Mucosa of rectum (tissue), 2 donors: ENCODE results near the gene PDK2.

ENCODE experiments used
- H3K27ac ChIP-seq, 2 donors: one replicate each; pipeline ENCODE4 v1.7.0; 2013; ENCODE audit warnings: inconsistent platforms in 2 of 2, low read depth in 2 of 2, low read length in 2 of 2
- H3K27me3 ChIP-seq, 2 donors: one replicate each; pipeline ENCODE4 v1.7.0; 2013; ENCODE audit warnings: low read length in 2 of 2; ENCODE audit not compliant: control insufficient read depth in 2 of 2, insufficient read depth in 2 of 2
- H3K36me3 ChIP-seq, 2 donors: one replicate each; pipeline ENCODE4 v1.7.0; 2013; ENCODE audit warnings: low read length in 2 of 2; ENCODE audit not compliant: control insufficient read depth in 2 of 2, insufficient read depth in 2 of 2
- H3K4me1 ChIP-seq, 2 donors: one replicate each; pipeline ENCODE4 v1.7.0; 2013; ENCODE audit warnings: low read length in 2 of 2, mild to moderate bottlenecking in 1 of 2; ENCODE audit not compliant: control insufficient read depth in 2 of 2, insufficient read depth in 2 of 2
- H3K4me3 ChIP-seq, 2 donors: one replicate each; pipeline ENCODE4 v1.7.0; 2013; ENCODE audit warnings: low read length in 2 of 2
- H3K9ac ChIP-seq, 2 donors: one replicate each; pipeline ENCODE4 v1.7.0; 2013; ENCODE audit warnings: low read length in 2 of 2, low read depth in 1 of 2, mild to moderate bottlenecking in 1 of 2
- H3K9me3 ChIP-seq, 2 donors: one replicate each; pipeline ENCODE4 v1.7.0; 2013; ENCODE audit warnings: low read length in 2 of 2; ENCODE audit not compliant: control insufficient read depth in 2 of 2
- donor health status: healthy.
- donor health status: Normal muscosa, but diverticular disease.

PDK2 gene

DNA sequence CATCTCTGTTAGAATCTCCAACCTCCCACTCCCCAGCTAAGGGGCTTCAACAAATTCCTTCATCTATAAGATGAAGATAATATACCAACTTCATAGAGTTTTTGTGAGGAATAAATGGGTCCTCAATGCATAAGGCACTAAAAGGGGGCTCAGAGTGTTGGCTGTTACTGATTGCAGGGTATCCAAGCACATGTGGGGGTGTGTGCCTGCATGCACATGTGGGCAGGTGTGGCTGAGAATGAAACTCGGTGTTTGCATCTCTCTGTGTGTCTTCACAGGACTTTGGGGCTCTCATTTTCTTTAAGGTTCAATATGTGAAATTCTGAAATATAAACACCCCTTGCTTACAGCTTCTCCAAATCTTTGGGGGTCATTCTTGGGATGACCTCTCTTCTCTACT is 59.5 kb downstream of the PDK2 start:
- Histone ChIP-seq H3K9ac (no peak overlapping the region), H3K4me3 (peak overlapping the region in 1 of 2 donors; percentile 11), H3K27ac (peak overlapping the region in 1 of 2 donors; percentile 25), H3K27me3 (no peaks in the 10 kb centered on the region), H3K9me3 (no peaks in the 10 kb centered on the region), H3K4me1 (peaks cover 16 to 24% of the 10 kb centered on the region in 2 donors), H3K36me3 (no peaks in the 10 kb centered on the region)

GRCh38 chr17:50155115-50155819 is 60.1 kb downstream of the PDK2 start:
- Histone ChIP-seq H3K27me3 (no peaks in the 10 kb centered on the region), H3K4me3 (peak overlapping the region in 1 of 2 donors; percentile 11), H3K4me1 (peaks cover 16 to 24% of the 10 kb centered on the region in 2 donors), H3K36me3 (no peaks in the 10 kb centered on the region), H3K9me3 (no peaks in the 10 kb centered on the region), H3K27ac (peak overlapping the region in 1 of 2 donors; percentile 56), H3K9ac (no peak overlapping the region)

DNA sequence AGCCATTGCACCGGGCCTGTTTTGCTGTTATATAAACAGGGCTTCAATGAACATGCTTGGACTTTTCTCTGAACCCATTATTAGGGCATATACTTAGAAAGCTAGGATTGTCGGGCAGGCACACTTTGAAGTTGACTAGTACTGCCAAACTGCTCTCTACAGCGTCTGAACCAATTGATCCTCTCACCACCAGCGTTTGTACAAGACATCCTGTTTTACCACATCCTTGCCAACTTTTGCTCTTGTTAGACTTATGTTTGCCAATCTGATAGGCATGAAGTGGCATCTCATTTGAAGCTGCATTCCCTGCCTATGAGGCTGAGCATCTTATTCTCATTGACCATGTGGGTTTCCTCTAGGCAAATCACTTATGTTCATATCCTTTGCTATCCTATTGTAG is 62.7 kb downstream of the PDK2 start:
- no peaks in the 10 kb centered on the region for H3K9me3 ChIP-seq
- no peak overlapping the region for H3K27ac ChIP-seq
- no peaks in the 10 kb centered on the region for H3K36me3 ChIP-seq
- H3K4me3 ChIP-seq, result no peak overlapping the region
- H3K27me3 ChIP-seq, result no peaks in the 10 kb centered on the region
- no peak overlapping the region for H3K9ac ChIP-seq
- H3K4me1 ChIP-seq, result peaks cover 13 to 20% of the 10 kb centered on the region in 2 donors

DNA sequence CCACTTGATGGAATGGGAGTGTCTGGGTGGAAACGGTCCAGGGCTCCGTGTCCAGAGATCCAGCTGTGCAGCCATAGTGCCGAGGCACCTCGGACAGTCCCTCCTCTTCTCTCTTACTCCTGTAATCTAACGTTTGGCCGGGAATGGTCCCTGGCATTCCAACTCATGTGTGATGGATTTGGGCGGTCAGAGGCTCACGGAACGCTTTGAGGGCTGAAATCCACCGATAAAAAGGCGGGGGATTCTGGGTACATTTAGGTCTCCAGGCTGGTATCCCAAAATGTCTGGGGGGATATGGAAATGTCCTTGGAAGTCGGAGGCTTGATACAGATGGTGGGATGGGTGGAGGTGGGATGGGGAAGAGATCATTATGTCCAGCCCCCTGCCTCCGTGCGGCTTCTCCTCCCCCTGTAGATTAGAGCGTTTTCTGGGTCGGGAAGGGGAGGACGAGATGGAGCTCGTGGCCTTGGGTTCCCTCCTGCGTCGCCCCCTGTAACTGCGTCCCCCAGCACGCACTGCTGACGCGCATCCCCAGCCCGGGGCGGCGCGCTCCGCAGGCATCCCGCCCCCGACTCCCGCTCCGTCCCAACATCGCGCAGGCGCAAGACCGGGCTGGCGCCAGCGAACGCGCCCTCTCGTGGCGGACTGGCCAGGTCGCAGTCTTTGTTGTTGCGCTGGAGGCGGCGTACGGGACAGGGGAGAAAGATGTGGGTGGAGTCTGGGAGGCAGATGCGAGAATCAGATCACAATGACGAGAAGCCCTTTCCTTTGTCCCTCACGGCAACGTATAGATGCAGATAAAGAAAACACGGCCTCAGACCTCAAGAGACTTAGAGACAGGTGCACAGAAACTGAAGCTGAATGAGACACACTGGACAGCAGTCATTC is 66.1 kb downstream of the PDK2 start:
- Histone ChIP-seq H3K27ac (peak overlapping the region; percentile 20 to 61), H3K36me3 (no peaks in the 10 kb centered on the region)

More for the DNA sequence above, 66.1 kb downstream of the PDK2 start:
- peak overlapping the region; percentile 74 to 83 for H3K4me3 ChIP-seq
- H3K27me3 ChIP-seq, result no peaks in the 10 kb centered on the region
- H3K9me3 ChIP-seq, result no peaks in the 10 kb centered on the region
- H3K9ac ChIP-seq, result peak overlapping the region; percentile 70 to 72
- peaks cover 13 to 15% of the 10 kb centered on the region in 2 donors for H3K4me1 ChIP-seq
